ENCODE data around the gene NXNL1. TPM values are rescaled to one million over a fixed set of nuclear protein-coding genes. Genes with fewer than 3 reads are reported as not detected.

The NXNL1 gene
- total RNA-seq, 1 experiment from 2014 or later: not detected

GRCh38 chr19:17448131-17448967 is 12.4 kb downstream of the NXNL1 start, which contains the start of gene TMEM221:
TMEM221 (minus strand) TSS chr19:17448668; CDS start chr19:17448462, 206 bp downstream.
- CTCF ChIA-PET: interaction anchor here (0.6 to 2.2 kb wide), 19 partner anchors 10 to 543 kb away, joined by 3 to 14 read pairs (median 5); partner anchors contain the start of genes MVB12A and SLC27A1
- Mint-ChIP-seq H3K27ac (no peak within 1 kb of the TSS), H3K36me3 (no peaks in the 10 kb centered on the region), H3K4me1 (peaks cover 3% of the 10 kb centered on the region), H3K4me3 (peak within 1 kb of the TSS; percentile 70), H3K27me3 (ENCODE audit: low read depth) (peaks cover 22% of the 10 kb centered on the region), H3K9me3 (peaks cover 6% of the 10 kb centered on the region)
- DNase-seq (ENCODE audit: low spot score): peak; percentile 78
- POLR2A ChIA-PET: no interaction called here
- peak; percentile 75 for ATAC-seq
- TF ChIP-seq ERG (CRISPR knock-in tag; IDR thresholded peaks at IDR 0.05) (no peak), PRDM15 (CRISPR knock-in tag; IDR thresholded peaks at IDR 0.05) (no peak), NFYB (CRISPR knock-in tag; conservative IDR thresholded peaks at IDR 0.05; ENCODE audit: low read depth) (no peak), CTCF (IDR thresholded peaks at IDR 0.05) (peak; percentile 40; the same call in 1 of the 2 replicates), FOXK1 (CRISPR knock-in tag; IDR thresholded peaks at IDR 0.05) (no peak), ETV6 (CRISPR knock-in tag; IDR thresholded peaks at IDR 0.05) (no peak), MAX (CRISPR knock-in tag; IDR thresholded peaks at IDR 0.05) (0 out of 2 replicates have a peak, but pooled peaks have one; percentile 31), NR2C2 (CRISPR knock-in tag; IDR thresholded peaks at IDR 0.05) (peak; percentile 71; the same call in 1 of the 2 replicates), ESRRA (CRISPR knock-in tag; IDR thresholded peaks at IDR 0.05; ENCODE audit: borderline replicate concordance) (no peak), SOX15 (CRISPR knock-in tag; IDR thresholded peaks at IDR 0.05) (no peak), MYBL2 (CRISPR knock-in tag; IDR thresholded peaks at IDR 0.05) (no peak), ZNF423 (CRISPR knock-in tag; IDR thresholded peaks at IDR 0.05) (no peak), TP53 (CRISPR knock-in tag; IDR thresholded peaks at IDR 0.05) (no peak)

GRCh38 chr19:17447704-17448130 is 13.0 kb downstream of the NXNL1 start:
- ChIA-PET POLR2A (no interaction called here), CTCF (interaction anchor here (0.6 to 2.2 kb wide), 16 partner anchors 10 to 542 kb away, joined by 3 to 14 read pairs (median 6); partner anchors contain the start of genes MVB12A and SLC27A1)
- peaks cover 3% of the 10 kb centered on the region for H3K9me3 Mint-ChIP-seq
- H3K27me3 Mint-ChIP-seq (ENCODE audit: low read depth): peaks cover 20% of the 10 kb centered on the region
- no peaks in the 10 kb centered on the region for H3K36me3 Mint-ChIP-seq
- no peak overlapping the region for H3K27ac Mint-ChIP-seq
- ATAC-seq: no peak
- H3K4me1 Mint-ChIP-seq: peaks cover 3% of the 10 kb centered on the region; the same call in 1 of the 2 replicates
- TF ChIP-seq STAT6 (CRISPR knock-in tag; conservative IDR thresholded peaks at IDR 0.05; ENCODE audit: low read depth): no peak
- TF ChIP-seq NFATC4 (CRISPR knock-in tag; IDR thresholded peaks at IDR 0.05): 0 out of 2 replicates have a peak, but pooled peaks have one; percentile 13
- no peak for TF ChIP-seq ZNF416 (CRISPR knock-in tag; IDR thresholded peaks at IDR 0.05)
- TF ChIP-seq JAZF1 (CRISPR knock-in tag; IDR thresholded peaks at IDR 0.05): no peak
- TF ChIP-seq ZBTB43 (CRISPR knock-in tag; IDR thresholded peaks at IDR 0.05): no peak
- no peak for DNase-seq (ENCODE audit: low spot score)
- H3K4me3 Mint-ChIP-seq: peak overlapping the region; percentile 70
